H1 (cell line): ENCODE results near the gene SRGAP2.
"Not testable (repeated sequence)": the region's sequence is repeated elsewhere in the genome, so short reads cannot be mapped to it uniquely, and the experiment has no call there.

Experiments used
- CTCF ChIP-seq, 3 experiments: IDR thresholded peaks; 1 replicate in 2 of 3; 2 replicates in 1 of 3; pipeline versions ENCODE4 v1.5.1 to v1.6.1; 2011; ENCODE audit warnings: low read length in 3 of 3, mild to moderate bottlenecking in 3 of 3, inconsistent platforms in 2 of 3, low read depth in 1 of 3, moderate library complexity in 1 of 3; ENCODE audit not compliant: insufficient read depth in 1 of 3; ENCODE audit errors: control extremely low read depth in 1 of 3
- EGR1 ChIP-seq: IDR thresholded peaks from 2 replicates; pipeline ENCODE4 v1.6.1; 2011; ENCODE audit warnings: low read depth, low read length, borderline replicate concordance
- MAX ChIP-seq: IDR thresholded peaks from 2 replicates; pipeline ENCODE4 v1.6.1; 2012; ENCODE audit warnings: inconsistent platforms
- SIX5 ChIP-seq: IDR thresholded peaks from 2 replicates; pipeline ENCODE4 v1.6.1; 2011; ENCODE audit warnings: mild to moderate bottlenecking, low read depth, low read length
- YY1 ChIP-seq: IDR thresholded peaks from 2 replicates; pipeline ENCODE4 v1.6.1; 2011; ENCODE audit warnings: low read depth, mild to moderate bottlenecking, low read length
- ZNF274 ChIP-seq: IDR thresholded peaks from 2 replicates; pipeline ENCODE4 v1.7.0; 2012; ENCODE audit warnings: low read length, borderline replicate concordance; ENCODE audit errors: extremely low read depth

- TF ChIP-seq CTCF (IDR thresholded peaks at IDR 0.05; ENCODE audit: control extremely low read depth in 1 of 3, insufficient read depth in 1 of 3, low read depth in 1 of 3, low read length in 3 of 3); YY1; SIX5; EGR1; ZNF274; MAX: not testable (repeated sequence)
Measured at GRCh38 chr1:206176114-206176502, 27.2 kb upstream of the SRGAP2 start.
